Suprapubic skin (tissue), 4 donors: Measurements from ENCODE around the gene PDE4D. TPM values are rescaled to one million over a fixed set of nuclear protein-coding genes. Genes with fewer than 3 reads are reported as not detected.

ENCODE experiments used
- DNase-seq, 2 donors: peaks; one replicate each; pipeline ENCODE4 v3.0.0-alpha.2; 2019; ENCODE audit warnings: low spot score in 2 of 2
- H3K27ac ChIP-seq: fragments of 200-600 bp; sonication (generic); one replicate; pipeline ENCODE4 v1.5.1; 2019
- H3K27me3 ChIP-seq: fragments of 200-600 bp; sonication (generic); one replicate; pipeline ENCODE4 v1.5.1; 2019
- H3K36me3 ChIP-seq: fragments of 200-600 bp; sonication (generic); one replicate; pipeline ENCODE4 v1.5.1; 2019
- H3K4me1 ChIP-seq: fragments of 200-600 bp; sonication (generic); one replicate; pipeline ENCODE4 v1.5.1; 2019
- H3K4me3 ChIP-seq: fragments of 200-600 bp; sonication (generic); one replicate; pipeline ENCODE4 v1.5.1; 2019; ENCODE audit warnings: mild to moderate bottlenecking
- H3K9me3 ChIP-seq: fragments of 200-600 bp; sonication (generic); one replicate; pipeline ENCODE4 v1.5.1; 2019
- EP300 ChIP-seq: sonication (generic); formaldehyde crosslinking; IDR thresholded peaks from one replicate; pipeline ENCODE4 v1.6.1; 2017; ENCODE audit warnings: antibody characterized with exemption
- POLR2A ChIP-seq, 2 donors: fragments of 450-650 bp; IDR thresholded peaks; one replicate each; pipeline ENCODE4 v1.6.1; 2017; ENCODE audit warnings: antibody characterized with exemption in 2 of 2, mild to moderate bottlenecking in 2 of 2, moderate library complexity in 2 of 2
- POLR2AphosphoS5 ChIP-seq, 3 donors: sonication (generic); formaldehyde crosslinking; IDR thresholded peaks; one replicate each; pipeline ENCODE4 v1.6.1; 2017; ENCODE audit warnings: antibody characterized with exemption in 3 of 3
- WGBS: methylation state at CpG from one replicate; pipeline ENCODE4 v1.1.5; 2018; 5-methylcytosine and 5-hydroxymethylcytosine counted together
- total RNA-seq, 4 donors: library from RNA; depleted of rRNA; stranded (reverse); fragments of >200 nt; gene quantifications; one replicate each; pipeline ENCODE4 v1.1.0, GENCODE V29; 2016
- TF ChIP-seq, protein P1 (sequence below), 2 donors: fragments of 200-600 bp in 1 of 2; fragments of 450-650 bp in 1 of 2; sonication (generic) in 1 of 2; IDR thresholded peaks; one replicate each; pipeline ENCODE4 v1.5.1; 2016 to 2019; ENCODE audit warnings: antibody characterized with exemption in 2 of 2, mild to moderate bottlenecking in 1 of 2, moderate library complexity in 1 of 2

The PDE4D gene
- total RNA-seq, 4 donors from 2014 or later, result 26.8 to 57.2 (median 29.9) TPM

- Histone ChIP-seq H3K4me3 (no peak overlapping the region), H3K27me3 (no peaks in the 10 kb centered on the region), H3K27ac (no peak overlapping the region), H3K9me3 (no peaks in the 10 kb centered on the region), H3K4me1 (peaks cover 19% of the 10 kb centered on the region), H3K36me3 (no peaks in the 10 kb centered on the region)
- WGBS, result 75% methylated on average over 8 of the region's 8 CpGs
- DNase-seq, result no peak
- TF ChIP-seq EP300 (no peak), POLR2A (IDR thresholded peaks at IDR 0.05) (no peak), POLR2AphosphoS5 (IDR thresholded peaks at IDR 0.05) (no peak)
- TF ChIP-seq, protein P1, sequence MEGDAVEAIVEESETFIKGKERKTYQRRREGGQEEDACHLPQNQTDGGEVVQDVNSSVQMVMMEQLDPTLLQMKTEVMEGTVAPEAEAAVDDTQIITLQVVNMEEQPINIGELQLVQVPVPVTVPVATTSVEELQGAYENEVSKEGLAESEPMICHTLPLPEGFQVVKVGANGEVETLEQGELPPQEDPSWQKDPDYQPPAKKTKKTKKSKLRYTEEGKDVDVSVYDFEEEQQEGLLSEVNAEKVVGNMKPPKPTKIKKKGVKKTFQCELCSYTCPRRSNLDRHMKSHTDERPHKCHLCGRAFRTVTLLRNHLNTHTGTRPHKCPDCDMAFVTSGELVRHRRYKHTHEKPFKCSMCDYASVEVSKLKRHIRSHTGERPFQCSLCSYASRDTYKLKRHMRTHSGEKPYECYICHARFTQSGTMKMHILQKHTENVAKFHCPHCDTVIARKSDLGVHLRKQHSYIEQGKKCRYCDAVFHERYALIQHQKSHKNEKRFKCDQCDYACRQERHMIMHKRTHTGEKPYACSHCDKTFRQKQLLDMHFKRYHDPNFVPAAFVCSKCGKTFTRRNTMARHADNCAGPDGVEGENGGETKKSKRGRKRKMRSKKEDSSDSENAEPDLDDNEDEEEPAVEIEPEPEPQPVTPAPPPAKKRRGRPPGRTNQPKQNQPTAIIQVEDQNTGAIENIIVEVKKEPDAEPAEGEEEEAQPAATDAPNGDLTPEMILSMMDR (IDR thresholded peaks at IDR 0.05), result no peak
Measured at GRCh38 chr5:59583810-59584562, 309.5 kb downstream of the PDE4D start.

DNA sequence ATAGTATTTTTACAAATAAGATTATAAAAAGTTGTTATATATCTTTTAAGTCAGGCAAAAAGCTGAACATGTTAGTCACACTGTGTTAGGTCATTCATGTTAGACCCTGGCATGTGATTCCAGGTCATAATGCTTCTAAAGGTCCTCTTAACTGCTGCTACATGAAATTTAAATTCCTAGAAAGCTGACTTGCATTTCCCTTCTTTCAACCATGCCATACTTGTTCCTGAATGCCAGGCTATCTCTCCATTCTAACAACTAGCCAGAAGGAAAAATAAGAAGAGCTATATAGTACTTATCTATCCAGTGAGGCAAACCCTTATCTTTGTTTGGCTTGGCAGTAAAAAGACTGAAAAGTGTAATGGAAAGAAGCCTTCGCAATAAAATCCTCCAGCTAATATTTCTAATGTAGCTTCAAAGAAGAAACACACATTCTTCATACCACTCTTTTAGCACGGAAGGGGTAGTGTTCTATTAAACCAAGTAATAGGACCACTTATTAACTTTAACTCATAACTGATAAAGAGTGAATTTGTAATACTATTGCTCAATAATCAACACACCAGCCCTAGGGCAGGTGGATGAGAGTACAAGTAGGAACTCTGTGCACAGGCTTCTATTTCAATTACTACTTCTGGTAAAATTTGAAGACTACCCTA, 310.2 kb downstream of the PDE4D start:
- Histone ChIP-seq H3K4me1 (peaks cover 19% of the 10 kb centered on the region), H3K27me3 (no peaks in the 10 kb centered on the region), H3K4me3 (no peak overlapping the region), H3K27ac (no peak overlapping the region), H3K36me3 (no peaks in the 10 kb centered on the region), H3K9me3 (no peaks in the 10 kb centered on the region)
- no peak for DNase-seq
- WGBS, result 75% methylated on average over 2 of the region's 2 CpGs
- TF ChIP-seq, protein P1 (IDR thresholded peaks at IDR 0.05), result no peak
- TF ChIP-seq POLR2AphosphoS5 (IDR thresholded peaks at IDR 0.05) (no peak), POLR2A (IDR thresholded peaks at IDR 0.05) (no peak), EP300 (no peak)

- Histone ChIP-seq H3K36me3 (no peaks in the 10 kb centered on the region), H3K4me1 (peaks cover 14% of the 10 kb centered on the region), H3K27me3 (no peaks in the 10 kb centered on the region), H3K9me3 (no peaks in the 10 kb centered on the region), H3K4me3 (no peak overlapping the region), H3K27ac (no peak overlapping the region)
- no peak for DNase-seq
- TF ChIP-seq POLR2A (IDR thresholded peaks at IDR 0.05) (no peak), EP300 (no peak), POLR2AphosphoS5 (IDR thresholded peaks at IDR 0.05) (no peak)
- TF ChIP-seq, protein P1 (IDR thresholded peaks at IDR 0.05), result no peak
Measured at GRCh38 chr5:59582746-59583145, 310.8 kb downstream of the PDE4D start.

DNA sequence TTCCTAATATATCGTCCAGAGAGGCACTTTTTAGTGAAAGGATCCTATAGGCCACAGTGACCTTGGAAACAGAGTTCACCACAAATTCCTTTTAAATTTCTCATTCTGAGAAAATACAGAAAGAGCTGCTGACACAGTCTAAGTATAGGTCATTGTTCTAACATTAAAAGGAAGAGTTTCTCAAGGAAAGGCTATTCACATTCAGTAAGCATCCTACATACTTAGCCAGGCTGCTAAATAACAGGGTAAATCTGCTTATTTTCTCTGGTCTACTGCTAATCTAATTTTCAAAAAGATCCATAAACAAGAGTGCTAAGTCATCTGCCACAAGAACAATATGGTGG, 313.7 kb downstream of the PDE4D start:
- Histone ChIP-seq H3K4me1 (peaks cover 10% of the 10 kb centered on the region), H3K27ac (no peak overlapping the region), H3K27me3 (no peaks in the 10 kb centered on the region), H3K36me3 (no peaks in the 10 kb centered on the region), H3K9me3 (no peaks in the 10 kb centered on the region), H3K4me3 (no peak overlapping the region)
- 96% methylated on average over 1 of the region's 1 CpG for WGBS
- no peak for DNase-seq
- TF ChIP-seq POLR2A (IDR thresholded peaks at IDR 0.05), result no peak
- no peak for TF ChIP-seq EP300
- no peak for TF ChIP-seq POLR2AphosphoS5 (IDR thresholded peaks at IDR 0.05)
- TF ChIP-seq, protein P1 (IDR thresholded peaks at IDR 0.05), result no peak

GRCh38 chr5:59579101-59579823, 314.3 kb downstream of the PDE4D start:
- Histone ChIP-seq H3K27ac (no peak overlapping the region), H3K4me3 (no peak overlapping the region), H3K4me1 (peaks cover 7% of the 10 kb centered on the region), H3K27me3 (no peaks in the 10 kb centered on the region), H3K36me3 (no peaks in the 10 kb centered on the region), H3K9me3 (no peaks in the 10 kb centered on the region)
- DNase-seq, result no peak
- TF ChIP-seq POLR2AphosphoS5 (IDR thresholded peaks at IDR 0.05) (no peak), EP300 (no peak), POLR2A (IDR thresholded peaks at IDR 0.05) (no peak)
- TF ChIP-seq, protein P1 (IDR thresholded peaks at IDR 0.05), result no peak
- WGBS, result 82% methylated on average over 2 of the region's 2 CpGs
